Measurements from ENCODE around the gene ZNF618.

- no peak for TF ChIP-seq CTCF (IDR thresholded peaks at IDR 0.05)
- TF ChIP-seq, protein P1, sequence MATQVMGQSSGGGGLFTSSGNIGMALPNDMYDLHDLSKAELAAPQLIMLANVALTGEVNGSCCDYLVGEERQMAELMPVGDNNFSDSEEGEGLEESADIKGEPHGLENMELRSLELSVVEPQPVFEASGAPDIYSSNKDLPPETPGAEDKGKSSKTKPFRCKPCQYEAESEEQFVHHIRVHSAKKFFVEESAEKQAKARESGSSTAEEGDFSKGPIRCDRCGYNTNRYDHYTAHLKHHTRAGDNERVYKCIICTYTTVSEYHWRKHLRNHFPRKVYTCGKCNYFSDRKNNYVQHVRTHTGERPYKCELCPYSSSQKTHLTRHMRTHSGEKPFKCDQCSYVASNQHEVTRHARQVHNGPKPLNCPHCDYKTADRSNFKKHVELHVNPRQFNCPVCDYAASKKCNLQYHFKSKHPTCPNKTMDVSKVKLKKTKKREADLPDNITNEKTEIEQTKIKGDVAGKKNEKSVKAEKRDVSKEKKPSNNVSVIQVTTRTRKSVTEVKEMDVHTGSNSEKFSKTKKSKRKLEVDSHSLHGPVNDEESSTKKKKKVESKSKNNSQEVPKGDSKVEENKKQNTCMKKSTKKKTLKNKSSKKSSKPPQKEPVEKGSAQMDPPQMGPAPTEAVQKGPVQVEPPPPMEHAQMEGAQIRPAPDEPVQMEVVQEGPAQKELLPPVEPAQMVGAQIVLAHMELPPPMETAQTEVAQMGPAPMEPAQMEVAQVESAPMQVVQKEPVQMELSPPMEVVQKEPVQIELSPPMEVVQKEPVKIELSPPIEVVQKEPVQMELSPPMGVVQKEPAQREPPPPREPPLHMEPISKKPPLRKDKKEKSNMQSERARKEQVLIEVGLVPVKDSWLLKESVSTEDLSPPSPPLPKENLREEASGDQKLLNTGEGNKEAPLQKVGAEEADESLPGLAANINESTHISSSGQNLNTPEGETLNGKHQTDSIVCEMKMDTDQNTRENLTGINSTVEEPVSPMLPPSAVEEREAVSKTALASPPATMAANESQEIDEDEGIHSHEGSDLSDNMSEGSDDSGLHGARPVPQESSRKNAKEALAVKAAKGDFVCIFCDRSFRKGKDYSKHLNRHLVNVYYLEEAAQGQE (IDR thresholded peaks at IDR 0.05; ENCODE audit: insufficient read depth in 1 of 2, low read depth in 2 of 2, low read length in 1 of 2) = no peak
- TF ChIP-seq POLR2AphosphoS5 (IDR thresholded peaks at IDR 0.05; ENCODE audit: low read depth, low read length) = no peak
- TF ChIP-seq TCF7L2 (IDR thresholded peaks at IDR 0.05; ENCODE audit: low read depth, low read length) = no peak
- no peak for TF ChIP-seq SIN3A (IDR thresholded peaks at IDR 0.05; ENCODE audit: borderline replicate concordance, insufficient read depth, low read depth, low read length)
These were observed 108.7 kb downstream of the ZNF618 start for GRCh38 chr9:113984639-113985380.

Measured in Panc1 (cell line).